SK-N-SH (cell line): ENCODE measurements around the gene UGT1A3. TPM values are rescaled to one million over a fixed set of nuclear protein-coding genes. Genes with fewer than 3 reads are reported as not detected.

Source experiments
- CTCF ChIA-PET: fragments of 300-600, 350-600 bp; formaldehyde crosslinking; extraction: SDS; loops from one replicate; lab custom pipeline; 2021; lab: Yijun Ruan, JAX
- POLR2A ChIA-PET: fragments of 350-600 bp; sonication (Branson Sonifier 250); formaldehyde crosslinking; extraction: SDS; loops from one replicate; lab custom pipeline; 2020; ENCODE audit warnings: antibody characterized with exemption, inconsistent platforms; lab: Yijun Ruan, JAX
- DNase-seq: peaks from one replicate; pipeline ENCODE4 v3.0.0; 2012
- H2AFZ ChIP-seq: fragments of 200-600 bp; sonication (generic); 2 replicates; pipeline ENCODE4 v1.8.1; 2016; ENCODE audit warnings: antibody characterized with exemption, mild to moderate bottlenecking, low read depth
- H3F3A ChIP-seq: fragments of 200-600 bp; sonication (generic); replicated peaks from 2 replicates; pipeline ENCODE3; 2016; ENCODE audit warnings: antibody characterized with exemption, mild to moderate bottlenecking; ENCODE audit not compliant: insufficient read depth
- H3K27ac ChIP-seq, 2 experiments: fragments of 200-500 bp in 1 of 2; fragments of 200-600 bp in 1 of 2; sonication (Bioruptor generic) in 1 of 2; sonication (generic), shearing (Covaris generic) in 1 of 2; 2 replicates each; pipeline versions ENCODE4 v1.5.1 to v1.6.1; 2014 to 2016; ENCODE audit warnings: low read depth in 2 of 2, inconsistent platforms in 1 of 2, low read length in 1 of 2, mild to moderate bottlenecking in 1 of 2, mixed read lengths in 1 of 2
- H3K27me3 ChIP-seq: fragments of 200-600 bp; sonication (generic), shearing (Covaris generic); 2 replicates; pipeline ENCODE4 v1.6.1; 2016; ENCODE audit warnings: mixed run types; ENCODE audit not compliant: insufficient read depth
- H3K36me3 ChIP-seq, 2 experiments: fragments of 200-500 bp in 1 of 2; fragments of 200-600 bp in 1 of 2; sonication (Bioruptor generic) in 1 of 2; sonication (generic) in 1 of 2; replicated peaks in 1 of 2; 2 replicates each; pipeline versions ENCODE3 to v1.5.1; 2014 to 2016; ENCODE audit warnings: low read length in 1 of 2, mild to moderate bottlenecking in 1 of 2; ENCODE audit not compliant: insufficient read depth in 2 of 2, control insufficient read depth in 1 of 2
- H3K4me1 ChIP-seq, 2 experiments: fragments of 200-500 bp in 1 of 2; fragments of 200-600 bp in 1 of 2; sonication (Bioruptor generic) in 1 of 2; sonication (generic), shearing (Covaris generic) in 1 of 2; 2 replicates each; pipeline versions ENCODE4 v1.5.1 to v1.6.1; 2014 to 2016; ENCODE audit warnings: low read depth in 1 of 2, low read length in 1 of 2, mixed run types in 1 of 2; ENCODE audit not compliant: insufficient read depth in 2 of 2, control insufficient read depth in 1 of 2
- H3K4me2 ChIP-seq: fragments of 200-600 bp; sonication (generic), shearing (Covaris generic); 2 replicates; pipeline ENCODE4 v1.6.1; 2017; ENCODE audit warnings: mixed run types
- H3K4me3 ChIP-seq, 2 experiments: fragments of 200-500 bp in 1 of 2; fragments of 200-600 bp in 1 of 2; sonication (Bioruptor generic) in 1 of 2; sonication (generic), shearing (Covaris generic) in 1 of 2; 2 replicates each; pipeline versions ENCODE4 v1.5.1 to v1.8.1; 2014 to 2016; ENCODE audit warnings: low read depth in 2 of 2, inconsistent platforms in 1 of 2, low read length in 1 of 2, mild to moderate bottlenecking in 1 of 2, mixed read lengths in 1 of 2, moderate library complexity in 1 of 2
- H3K79me2 ChIP-seq: fragments of 200-600 bp; sonication (generic); 2 replicates; pipeline ENCODE4 v1.8.1; 2017; ENCODE audit warnings: mild to moderate bottlenecking; ENCODE audit not compliant: insufficient read depth
- H3K9ac ChIP-seq: fragments of 200-600 bp; sonication (generic); 2 replicates; pipeline ENCODE4 v1.6.1; 2017; ENCODE audit warnings: mixed run types
- H3K9me2 ChIP-seq: fragments of 200-600 bp; sonication (generic); 2 replicates; pipeline ENCODE4 v1.6.1; 2017; ENCODE audit warnings: mixed run types
- H3K9me3 ChIP-seq: fragments of 200-600 bp; sonication (generic); 2 replicates; pipeline ENCODE4 v1.6.1; 2017; ENCODE audit warnings: mixed run types, mild to moderate bottlenecking, moderate library complexity
- H4K20me1 ChIP-seq: fragments of 200-600 bp; sonication (generic); 2 replicates; pipeline ENCODE4 v1.6.1; 2017; ENCODE audit warnings: mild to moderate bottlenecking, mixed run types; ENCODE audit not compliant: insufficient read depth
- CHD2 ChIP-seq: fragments of 150-350 bp; IDR thresholded peaks from 2 replicates; pipeline ENCODE4 v1.6.1; 2018; ENCODE audit warnings: low read length; ENCODE audit not compliant: partially characterized antibody
- EP300 ChIP-seq, 2 experiments: IDR thresholded peaks; 2 replicates each; pipeline versions ENCODE4 v1.4.0 to v1.6.1; 2012; ENCODE audit warnings: borderline replicate concordance in 1 of 2, low read depth in 1 of 2, low read length in 1 of 2
- EZH2phosphoT487 ChIP-seq: fragments of 200-600 bp; sonication (generic); IDR thresholded peaks from 2 replicates; pipeline ENCODE4 v1.6.1; 2017; ENCODE audit warnings: low read depth, mixed run types, mild to moderate bottlenecking, antibody characterized with exemption, moderate library complexity, borderline replicate concordance
- FOXJ3 ChIP-seq: sonication (generic); formaldehyde crosslinking; IDR thresholded peaks from 2 replicates; pipeline ENCODE4 v1.5.1; 2020; ENCODE audit warnings: mild to moderate bottlenecking, missing genetic modification reagents
- JUND ChIP-seq: IDR thresholded peaks from 2 replicates; pipeline ENCODE4 v1.4.0; 2012
- NFIC ChIP-seq: IDR thresholded peaks from 2 replicates; pipeline ENCODE4 v1.4.0; 2012; ENCODE audit warnings: borderline replicate concordance
- NRF1 ChIP-seq: IDR thresholded peaks from 2 replicates; pipeline ENCODE4 v1.6.1; 2012; ENCODE audit warnings: low read depth, mild to moderate bottlenecking, low read length
- POLR2AphosphoS5 ChIP-seq: IDR thresholded peaks from 2 replicates; pipeline ENCODE4 v1.6.1; 2012; ENCODE audit warnings: low read depth, low read length
- RAD21 ChIP-seq: IDR thresholded peaks from 2 replicates; pipeline ENCODE4 v1.6.1; 2012; ENCODE audit warnings: mild to moderate bottlenecking, low read length
- RCOR1 ChIP-seq: fragments of 150-350 bp; IDR thresholded peaks from 2 replicates; pipeline ENCODE4 v1.6.1; 2017; ENCODE audit warnings: antibody characterized with exemption, low read length
- SIN3A ChIP-seq: IDR thresholded peaks from 2 replicates; pipeline ENCODE4 v1.6.1; 2012; ENCODE audit warnings: low read depth, mild to moderate bottlenecking, low read length, moderate library complexity, borderline replicate concordance
- SMC3 ChIP-seq: IDR thresholded peaks from 2 replicates; pipeline ENCODE4 v1.6.1; 2012; ENCODE audit warnings: low read depth, low read length, improper control_type of control experiment
- TAF1 ChIP-seq: IDR thresholded peaks from 2 replicates; pipeline ENCODE4 v1.6.1; 2012; ENCODE audit warnings: low read depth, mild to moderate bottlenecking, low read length, moderate library complexity, borderline replicate concordance
- TCF12 ChIP-seq: IDR thresholded peaks from 2 replicates; pipeline ENCODE4 v1.4.0; 2012
- TEAD4 ChIP-seq: IDR thresholded peaks from 2 replicates; pipeline ENCODE4 v1.4.0; 2012; ENCODE audit warnings: mild to moderate bottlenecking, borderline replicate concordance; ENCODE audit not compliant: insufficient read depth
- WGBS: methylation state at CpG from one replicate; pipeline ENCODE4 v1.1.6; 2017; ENCODE audit warnings: low lambda C conversion rate; 5-methylcytosine and 5-hydroxymethylcytosine counted together
- polyA plus RNA-seq, 3 experiments: library from polyadenylated mRNA; depleted of rRNA; stranded (reverse); fragments of >200 nt; gene quantifications; 2 replicates each; pipeline ENCODE4 v1.2.3, GENCODE V29; 2012
- TF ChIP-seq, protein P1 (sequence below): IDR thresholded peaks from 2 replicates; pipeline ENCODE4; 2012
- TF ChIP-seq, protein P2 (sequence below): fragments of 150-350 bp; IDR thresholded peaks from 2 replicates; pipeline ENCODE4 v1.6.1; 2016; ENCODE audit warnings: mild to moderate bottlenecking, low read depth, low read length
- TF ChIP-seq, protein P3 (sequence below): fragments of 150-350 bp; IDR thresholded peaks from 2 replicates; pipeline ENCODE4 v1.6.1; 2017; ENCODE audit warnings: antibody characterized with exemption, low read length, low read depth, borderline replicate concordance
- TF ChIP-seq, protein P4 (sequence below): IDR thresholded peaks from 2 replicates; pipeline ENCODE4 v1.4.0; 2012; ENCODE audit warnings: low read depth
- TF ChIP-seq, protein P5 (sequence below): IDR thresholded peaks from 2 replicates; pipeline ENCODE4 v1.6.1; 2012; ENCODE audit warnings: mild to moderate bottlenecking, low read depth, low read length, moderate library complexity

UGT1A3 gene
- polyA plus RNA-seq, 1 of the 3 experiments (the other 2 are of a cell fraction), result not detected

GRCh38 chr2:233743464-233744259 lies 14.8 kb downstream of the UGT1A3 start:
- no peak overlapping the region for H3K27ac ChIP-seq
- H2AFZ ChIP-seq, result no peak overlapping the region
- H3K9ac ChIP-seq, result no peak overlapping the region
- no peaks in the 10 kb centered on the region for H3K79me2 ChIP-seq
- H3K4me3 ChIP-seq, result no peak overlapping the region
- no peaks in the 10 kb centered on the region for H3K9me2 ChIP-seq
- TF ChIP-seq NRF1 (no peak), JUND (no peak), RAD21 (no peak), TEAD4 (no peak), RCOR1 (no peak), CHD2 (no peak), TCF12 (no peak)
- TF ChIP-seq, protein P1, sequence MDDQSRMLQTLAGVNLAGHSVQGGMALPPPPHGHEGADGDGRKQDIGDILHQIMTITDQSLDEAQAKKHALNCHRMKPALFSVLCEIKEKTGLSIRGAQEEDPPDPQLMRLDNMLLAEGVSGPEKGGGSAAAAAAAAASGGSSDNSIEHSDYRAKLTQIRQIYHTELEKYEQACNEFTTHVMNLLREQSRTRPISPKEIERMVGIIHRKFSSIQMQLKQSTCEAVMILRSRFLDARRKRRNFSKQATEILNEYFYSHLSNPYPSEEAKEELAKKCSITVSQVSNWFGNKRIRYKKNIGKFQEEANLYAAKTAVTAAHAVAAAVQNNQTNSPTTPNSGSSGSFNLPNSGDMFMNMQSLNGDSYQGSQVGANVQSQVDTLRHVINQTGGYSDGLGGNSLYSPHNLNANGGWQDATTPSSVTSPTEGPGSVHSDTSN, result no peak
- TF ChIP-seq, protein P2, sequence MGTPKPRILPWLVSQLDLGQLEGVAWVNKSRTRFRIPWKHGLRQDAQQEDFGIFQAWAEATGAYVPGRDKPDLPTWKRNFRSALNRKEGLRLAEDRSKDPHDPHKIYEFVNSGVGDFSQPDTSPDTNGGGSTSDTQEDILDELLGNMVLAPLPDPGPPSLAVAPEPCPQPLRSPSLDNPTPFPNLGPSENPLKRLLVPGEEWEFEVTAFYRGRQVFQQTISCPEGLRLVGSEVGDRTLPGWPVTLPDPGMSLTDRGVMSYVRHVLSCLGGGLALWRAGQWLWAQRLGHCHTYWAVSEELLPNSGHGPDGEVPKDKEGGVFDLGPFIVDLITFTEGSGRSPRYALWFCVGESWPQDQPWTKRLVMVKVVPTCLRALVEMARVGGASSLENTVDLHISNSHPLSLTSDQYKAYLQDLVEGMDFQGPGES, result no peak
- 82% methylated on average over 33 of the region's 46 CpGs for WGBS
- H3F3A ChIP-seq, result no peaks in the 10 kb centered on the region
- H3K4me2 ChIP-seq, result no peak overlapping the region
- ChIA-PET CTCF (no interaction called here), POLR2A (no interaction called here)
- H3K4me1 ChIP-seq, result no peaks in the 10 kb centered on the region
- no peak for DNase-seq
- H4K20me1 ChIP-seq, result no peaks in the 10 kb centered on the region
- no peaks in the 10 kb centered on the region for H3K36me3 ChIP-seq
- no peaks in the 10 kb centered on the region; the same call in 1 of the 2 replicates for H3K27me3 ChIP-seq
- no peaks in the 10 kb centered on the region for H3K9me3 ChIP-seq

DNA sequence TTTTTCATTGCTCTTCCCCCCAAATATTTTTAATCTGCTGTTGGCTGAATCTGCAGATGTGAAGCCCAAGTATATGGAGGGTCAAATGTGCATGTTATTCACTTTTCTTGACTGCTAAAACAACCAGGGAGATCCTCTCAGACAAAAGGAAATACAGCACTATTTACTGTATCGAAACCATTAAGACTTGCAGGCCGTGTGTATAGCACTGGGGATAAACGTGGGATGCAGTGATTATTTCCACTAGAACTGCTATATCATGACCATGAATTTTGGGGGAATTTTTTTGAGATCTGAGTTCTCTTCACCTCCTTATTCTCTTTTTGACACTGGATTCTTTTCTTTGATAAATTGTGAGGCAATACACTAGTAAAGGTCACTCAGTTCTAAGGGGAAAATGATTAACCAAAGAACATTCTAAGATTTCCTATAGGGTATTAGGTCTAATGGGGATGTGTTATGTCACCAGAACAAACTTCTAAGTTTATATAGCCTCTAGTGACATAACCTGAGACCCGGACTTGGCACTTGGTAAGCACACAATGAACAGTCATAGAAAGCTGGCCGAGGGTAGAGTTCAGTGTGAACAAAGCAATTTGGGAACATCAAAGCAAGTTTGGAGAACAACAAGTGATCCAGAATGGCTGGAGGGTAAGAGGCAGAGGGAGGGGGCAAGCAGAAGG lies 16.4 kb downstream of the UGT1A3 start:
- Histone ChIP-seq H3K9ac (no peak overlapping the region), H3K9me2 (no peaks in the 10 kb centered on the region), H4K20me1 (no peaks in the 10 kb centered on the region), H3K9me3 (no peaks in the 10 kb centered on the region), H3K4me1 (no peaks in the 10 kb centered on the region), H3K27me3 (no peaks in the 10 kb centered on the region; the same call in 1 of the 2 replicates), H3K27ac (no peak overlapping the region), H3K4me2 (no peak overlapping the region), H3K79me2 (no peaks in the 10 kb centered on the region), H3K4me3 (no peak overlapping the region), H3F3A (no peaks in the 10 kb centered on the region), H2AFZ (no peak overlapping the region), H3K36me3 (no peaks in the 10 kb centered on the region)
- DNase-seq, result no peak
- ChIA-PET POLR2A (no interaction called here), CTCF (no interaction called here)
- 28% methylated on average over 5 of the region's 5 CpGs for WGBS
- TF ChIP-seq POLR2AphosphoS5 (no peak), EP300 (IDR thresholded peaks at IDR 0.05; ENCODE audit: borderline replicate concordance in 1 of 2, low read depth in 1 of 2, low read length in 1 of 2) (no peak), EZH2phosphoT487 (no peak), SIN3A (no peak), TAF1 (no peak), TEAD4 (no peak), SMC3 (no peak), JUND (no peak), NRF1 (no peak), FOXJ3 (CRISPR knock-in tag) (no peak), NFIC (no peak)
- TF ChIP-seq, protein P3, sequence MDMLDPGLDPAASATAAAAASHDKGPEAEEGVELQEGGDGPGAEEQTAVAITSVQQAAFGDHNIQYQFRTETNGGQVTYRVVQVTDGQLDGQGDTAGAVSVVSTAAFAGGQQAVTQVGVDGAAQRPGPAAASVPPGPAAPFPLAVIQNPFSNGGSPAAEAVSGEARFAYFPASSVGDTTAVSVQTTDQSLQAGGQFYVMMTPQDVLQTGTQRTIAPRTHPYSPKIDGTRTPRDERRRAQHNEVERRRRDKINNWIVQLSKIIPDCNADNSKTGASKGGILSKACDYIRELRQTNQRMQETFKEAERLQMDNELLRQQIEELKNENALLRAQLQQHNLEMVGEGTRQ, result no peak
- TF ChIP-seq, protein P4, sequence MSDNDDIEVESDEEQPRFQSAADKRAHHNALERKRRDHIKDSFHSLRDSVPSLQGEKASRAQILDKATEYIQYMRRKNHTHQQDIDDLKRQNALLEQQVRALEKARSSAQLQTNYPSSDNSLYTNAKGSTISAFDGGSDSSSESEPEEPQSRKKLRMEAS, result no peak
- TF ChIP-seq, protein P5, sequence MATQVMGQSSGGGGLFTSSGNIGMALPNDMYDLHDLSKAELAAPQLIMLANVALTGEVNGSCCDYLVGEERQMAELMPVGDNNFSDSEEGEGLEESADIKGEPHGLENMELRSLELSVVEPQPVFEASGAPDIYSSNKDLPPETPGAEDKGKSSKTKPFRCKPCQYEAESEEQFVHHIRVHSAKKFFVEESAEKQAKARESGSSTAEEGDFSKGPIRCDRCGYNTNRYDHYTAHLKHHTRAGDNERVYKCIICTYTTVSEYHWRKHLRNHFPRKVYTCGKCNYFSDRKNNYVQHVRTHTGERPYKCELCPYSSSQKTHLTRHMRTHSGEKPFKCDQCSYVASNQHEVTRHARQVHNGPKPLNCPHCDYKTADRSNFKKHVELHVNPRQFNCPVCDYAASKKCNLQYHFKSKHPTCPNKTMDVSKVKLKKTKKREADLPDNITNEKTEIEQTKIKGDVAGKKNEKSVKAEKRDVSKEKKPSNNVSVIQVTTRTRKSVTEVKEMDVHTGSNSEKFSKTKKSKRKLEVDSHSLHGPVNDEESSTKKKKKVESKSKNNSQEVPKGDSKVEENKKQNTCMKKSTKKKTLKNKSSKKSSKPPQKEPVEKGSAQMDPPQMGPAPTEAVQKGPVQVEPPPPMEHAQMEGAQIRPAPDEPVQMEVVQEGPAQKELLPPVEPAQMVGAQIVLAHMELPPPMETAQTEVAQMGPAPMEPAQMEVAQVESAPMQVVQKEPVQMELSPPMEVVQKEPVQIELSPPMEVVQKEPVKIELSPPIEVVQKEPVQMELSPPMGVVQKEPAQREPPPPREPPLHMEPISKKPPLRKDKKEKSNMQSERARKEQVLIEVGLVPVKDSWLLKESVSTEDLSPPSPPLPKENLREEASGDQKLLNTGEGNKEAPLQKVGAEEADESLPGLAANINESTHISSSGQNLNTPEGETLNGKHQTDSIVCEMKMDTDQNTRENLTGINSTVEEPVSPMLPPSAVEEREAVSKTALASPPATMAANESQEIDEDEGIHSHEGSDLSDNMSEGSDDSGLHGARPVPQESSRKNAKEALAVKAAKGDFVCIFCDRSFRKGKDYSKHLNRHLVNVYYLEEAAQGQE, result no peak
